ENCODE results near the gene NMT1. TPM values are rescaled to one million over a fixed set of nuclear protein-coding genes. Genes with fewer than 3 reads are reported as not detected.

NMT1 gene
- total and polyA plus RNA-seq, 7 experiments from 2014 or later: 37.5 to 136 (median 84.2) TPM

GRCh38 chr17:45144199-45145034 lies 83.3 kb downstream of the NMT1 start:
- H3K4me1 Mint-ChIP-seq: peaks cover 8 to 59% (median 47%) of the 10 kb centered on the region in 7 donors

GRCh38 chr17:45145035-45145389 lies 83.9 kb downstream of the NMT1 start:
- Mint-ChIP-seq H3K9me3 (peaks cover 0 to 13% (median 0%) of the 10 kb centered on the region in 11 donors), H3K27ac (peak overlapping the region in 6 of 9 donors; percentile 13 to 78 (median 64)), H3K4me1 (peaks cover 8 to 65% (median 52%) of the 10 kb centered on the region in 7 donors), H3K4me3 (peak overlapping the region; percentile 39 to 99 (median 71)), H3K36me3 (peaks cover 0 to 11% (median 0%) of the 10 kb centered on the region in 5 donors), H3K27me3 (peaks cover 0 to 7% (median 0%) of the 10 kb centered on the region in 5 donors)
- ChIA-PET POLR2A (interaction anchor here (0.9 to 10.7 kb wide), 5 partner anchors 11 to 87 kb away, joined by 3 to 232 read pairs (median 13); partner anchors contain the start of genes ACBD4, HEXIM2 and PLCD3), CTCF (interaction anchor here (0.6 to 3.5 kb wide), 3 partner anchors 9 to 52 kb away, joined by 3 to 12 read pairs (median 11); partner anchors contain the start of gene ACBD4)
- Histone ChIP-seq H3K4me3 (ENCODE audit: low read length) (no peak overlapping the region), H3K4me1 (ENCODE audit: control insufficient read depth in 2 of 2, insufficient read depth in 2 of 2, low read length in 2 of 2) (peaks cover 14 to 21% of the 10 kb centered on the region in 2 donors), H3K9me3 (ENCODE audit: control insufficient read depth in 2 of 3, low read length in 3 of 3) (no peaks in the 10 kb centered on the region), H3K36me3 (ENCODE audit: control insufficient read depth in 2 of 3, insufficient read depth in 3 of 3, low read length in 3 of 3) (peaks cover 0 to 6% (median 0%) of the 10 kb centered on the region in 3 experiments), H3K27me3 (ENCODE audit: control insufficient read depth in 2 of 2, insufficient read depth in 2 of 2, low read length in 2 of 2) (no peaks in the 10 kb centered on the region), H3K27ac (ENCODE audit: low read depth, low read length) (peak overlapping the region; percentile 72)
- DNase-seq (no peak), ATAC-seq (no peak)
- intact Hi-C loops (cut with micrococcal nuclease): loop anchor here (5.0 to 10.0 kb wide), 4 partner anchors 172 to 1047 kb away; partner anchors contain the start of genes KANSL1 (in 1 of the 2) and MAP3K14 (in 1 of the 2)

More at GRCh38 chr17:45144199-45145034, 83.3 kb downstream of the NMT1 start:
- Histone ChIP-seq H3K27ac (ENCODE audit: low read depth, low read length) (peak overlapping the region; percentile 72), H3K4me3 (ENCODE audit: low read length) (peak overlapping the region; percentile 29), H3K4me1 (ENCODE audit: control insufficient read depth in 2 of 2, insufficient read depth in 2 of 2, low read length in 2 of 2) (peaks cover 14 to 21% of the 10 kb centered on the region in 2 donors), H3K36me3 (ENCODE audit: control insufficient read depth in 2 of 3, insufficient read depth in 3 of 3, low read length in 3 of 3) (peaks cover 0 to 2% (median 0%) of the 10 kb centered on the region in 3 experiments), H3K9me3 (ENCODE audit: control insufficient read depth in 2 of 3, low read length in 3 of 3) (no peaks in the 10 kb centered on the region), H3K27me3 (ENCODE audit: control insufficient read depth in 2 of 2, insufficient read depth in 2 of 2, low read length in 2 of 2) (no peaks in the 10 kb centered on the region)
- peaks cover 0 to 5% (median 0%) of the 10 kb centered on the region in 5 donors for H3K36me3 Mint-ChIP-seq
- H3K9me3 Mint-ChIP-seq: peaks cover 0 to 13% (median 0%) of the 10 kb centered on the region in 11 donors
- peak overlapping the region in 6 of 9 donors; percentile 71 to 90 (median 77) for H3K27ac Mint-ChIP-seq
- DNase-seq (peak in 2 of 9 donors; percentile 30 to 40), ATAC-seq (no peak)
- peak overlapping the region; percentile 48 to 99 (median 77) for H3K4me3 Mint-ChIP-seq
- ChIA-PET CTCF (interaction anchor here (0.6 to 3.5 kb wide), 5 partner anchors 9 to 88 kb away, joined by 3 to 12 read pairs (median 5); partner anchors contain the start of gene ACBD4), POLR2A (interaction anchor here (0.8 to 10.7 kb wide), 6 partner anchors 10 to 88 kb away, joined by 3 to 232 read pairs (median 6); partner anchors contain the start of genes ACBD4, HEXIM2 and PLCD3)
- peaks cover 0 to 7% (median 0%) of the 10 kb centered on the region in 5 donors for H3K27me3 Mint-ChIP-seq
- intact Hi-C loops (cut with micrococcal nuclease): loop anchor here (5.0 to 10.0 kb wide), 4 partner anchors 173 to 1048 kb away; partner anchors contain the start of genes KANSL1 (in 1 of the 2) and MAP3K14 (in 1 of the 2)

GRCh38 chr17:45146166-45146565 lies 85.0 kb downstream of the NMT1 start:
- H3K4me1 Mint-ChIP-seq: peaks cover 12 to 72% (median 59%) of the 10 kb centered on the region in 7 donors
- ATAC-seq (no peak), DNase-seq (no peak)
- ChIA-PET POLR2A (interaction anchor here (1.0 to 10.7 kb wide), 4 partner anchors 9 to 26 kb away, joined by 4 to 232 read pairs (median 8); partner anchors contain the start of genes ACBD4, HEXIM2 and PLCD3), CTCF (interaction anchor here (0.7 to 3.5 kb wide), 2 partner anchors 11 to 51 kb away, joined by 3 to 12 read pairs; partner anchors contain the start of gene ACBD4)
- H3K4me3 Mint-ChIP-seq: peak overlapping the region; percentile 89 to 100 (median 99)
- H3K9me3 Mint-ChIP-seq: peaks cover 0 to 13% (median 0%) of the 10 kb centered on the region in 11 donors
- H3K4me1 ChIP-seq (ENCODE audit: control insufficient read depth in 2 of 2, insufficient read depth in 2 of 2, low read length in 2 of 2): peaks cover 18 to 27% of the 10 kb centered on the region in 2 donors
- no peak overlapping the region for H3K27ac ChIP-seq (ENCODE audit: low read depth, low read length)
- H3K4me3 ChIP-seq (ENCODE audit: low read length): no peak overlapping the region
- peaks cover 0 to 6% (median 0%) of the 10 kb centered on the region in 3 experiments for H3K36me3 ChIP-seq (ENCODE audit: control insufficient read depth in 2 of 3, insufficient read depth in 3 of 3, low read length in 3 of 3)
- H3K27me3 ChIP-seq (ENCODE audit: control insufficient read depth in 2 of 2, insufficient read depth in 2 of 2, low read length in 2 of 2): no peaks in the 10 kb centered on the region
- peaks cover 0 to 7% (median 0%) of the 10 kb centered on the region in 5 donors for H3K27me3 Mint-ChIP-seq
- H3K27ac Mint-ChIP-seq: peak overlapping the region; percentile 28 to 100 (median 99)
- H3K9me3 ChIP-seq (ENCODE audit: control insufficient read depth in 2 of 3, low read length in 3 of 3): no peaks in the 10 kb centered on the region
- H3K36me3 Mint-ChIP-seq: peaks cover 0 to 15% (median 0%) of the 10 kb centered on the region in 5 donors
- intact Hi-C loops (cut with micrococcal nuclease): loop anchor here (5.0 to 10.0 kb wide), 4 partner anchors 171 to 1046 kb away; partner anchors contain the start of genes KANSL1 (in 1 of the 2) and MAP3K14 (in 1 of the 2)

- H3K4me3 ChIP-seq (ENCODE audit: low read length): peak overlapping the region; percentile 80
- no peaks in the 10 kb centered on the region for H3K27me3 ChIP-seq (ENCODE audit: control insufficient read depth in 2 of 2, insufficient read depth in 2 of 2, low read length in 2 of 2)
- H3K36me3 Mint-ChIP-seq: peaks cover 0 to 15% (median 0%) of the 10 kb centered on the region in 5 donors
- peaks cover 18 to 30% of the 10 kb centered on the region in 2 donors for H3K4me1 ChIP-seq (ENCODE audit: control insufficient read depth in 2 of 2, insufficient read depth in 2 of 2, low read length in 2 of 2)
- POLR2A ChIA-PET: interaction anchor here (1.0 to 10.7 kb wide), 4 partner anchors 9 to 26 kb away, joined by 4 to 232 read pairs (median 8); partner anchors contain the start of genes ACBD4, HEXIM2 and PLCD3
- no peaks in the 10 kb centered on the region for H3K9me3 ChIP-seq (ENCODE audit: control insufficient read depth in 2 of 3, low read length in 3 of 3)
- peaks cover 0 to 6% (median 0%) of the 10 kb centered on the region in 3 experiments for H3K36me3 ChIP-seq (ENCODE audit: control insufficient read depth in 2 of 3, insufficient read depth in 3 of 3, low read length in 3 of 3)
- intact Hi-C loops (cut with micrococcal nuclease): loop anchor here (5.0 to 10.0 kb wide), 4 partner anchors 171 to 1046 kb away; partner anchors contain the start of genes KANSL1 (in 1 of the 2) and MAP3K14 (in 1 of the 2)
- CTCF ChIA-PET: interaction anchor here (0.7 to 3.5 kb wide), 2 partner anchors 11 to 50 kb away, joined by 3 to 12 read pairs; partner anchors contain the start of gene ACBD4
- ATAC-seq: no peak
- H3K9me3 Mint-ChIP-seq: peaks cover 0 to 13% (median 0%) of the 10 kb centered on the region in 11 donors
- DNase-seq: no peak
- peaks cover 15 to 72% (median 59%) of the 10 kb centered on the region in 7 donors for H3K4me1 Mint-ChIP-seq
- peak overlapping the region; percentile 89 to 100 (median 99) for H3K4me3 Mint-ChIP-seq
- peaks cover 0 to 7% (median 0%) of the 10 kb centered on the region in 5 donors for H3K27me3 Mint-ChIP-seq
- peak overlapping the region; percentile 99 to 100 (median 100) for H3K27ac Mint-ChIP-seq
- peak overlapping the region; percentile 91 for H3K27ac ChIP-seq (ENCODE audit: low read depth, low read length)
These were observed 85.4 kb downstream of the NMT1 start for GRCh38 chr17:45146592-45146889.

GRCh38 chr17:45146890-45147580 lies 85.9 kb downstream of the NMT1 start:
- Histone ChIP-seq H3K4me3 (ENCODE audit: low read length) (peak overlapping the region; percentile 80), H3K9me3 (ENCODE audit: control insufficient read depth in 2 of 3, low read length in 3 of 3) (no peaks in the 10 kb centered on the region), H3K4me1 (ENCODE audit: control insufficient read depth in 2 of 2, insufficient read depth in 2 of 2, low read length in 2 of 2) (peaks cover 21 to 35% of the 10 kb centered on the region in 2 donors), H3K27ac (ENCODE audit: low read depth, low read length) (peak overlapping the region; percentile 91), H3K27me3 (ENCODE audit: control insufficient read depth in 2 of 2, insufficient read depth in 2 of 2, low read length in 2 of 2) (no peaks in the 10 kb centered on the region), H3K36me3 (ENCODE audit: control insufficient read depth in 2 of 3, insufficient read depth in 3 of 3, low read length in 3 of 3) (peaks cover 0 to 6% (median 0%) of the 10 kb centered on the region in 3 experiments)
- peaks cover 0 to 7% (median 0%) of the 10 kb centered on the region in 5 donors for H3K27me3 Mint-ChIP-seq
- POLR2A ChIA-PET: interaction anchor here (1.0 to 10.7 kb wide), 8 partner anchors 8 to 101 kb away, joined by 4 to 516 read pairs (median 44); partner anchors contain the start of genes ACBD4, DCAKD, FMNL1 and HEXIM2
- CTCF ChIA-PET: interaction anchor here (0.5 to 6.3 kb wide), 4 partner anchors 10 to 50 kb away, joined by 3 to 114 read pairs (median 44); partner anchors contain the start of gene ACBD4
- H3K9me3 Mint-ChIP-seq: peaks cover 0 to 13% (median 0%) of the 10 kb centered on the region in 11 donors
- H3K27ac Mint-ChIP-seq: peak overlapping the region; percentile 99 to 100 (median 100)
- peak overlapping the region; percentile 89 to 100 (median 99) for H3K4me3 Mint-ChIP-seq
- peaks cover 0 to 15% (median 0%) of the 10 kb centered on the region in 5 donors for H3K36me3 Mint-ChIP-seq
- peak; percentile 8 for ATAC-seq
- intact Hi-C loops (cut with micrococcal nuclease): loop anchor here (1.0 to 10.0 kb wide), 5 partner anchors 12 to 1045 kb away; partner anchors contain the start of genes ACBD4 (in 1 of the 2), KANSL1 (in 1 of the 2) and MAP3K14 (in 1 of the 2)
- peaks cover 18 to 72% (median 62%) of the 10 kb centered on the region in 7 donors for H3K4me1 Mint-ChIP-seq
- DNase-seq: peak in 2 of 9 donors; percentile 28 to 70

All from naive thymus-derived CD4-positive, alpha-beta T cell (primary cell).